Liver (tissue), 9 donors: ENCODE results near the gene ERCC4. TPM values are rescaled to one million over a fixed set of nuclear protein-coding genes. Genes with fewer than 3 reads are reported as not detected.

Source experiments
- DNase-seq: peaks from one replicate; pipeline ENCODE4 v3.0.0-alpha.2; 2017; ENCODE audit warnings: low spot score
- H3K27ac ChIP-seq, 2 donors: one replicate each; pipeline ENCODE4 v1.7.0; 2013; ENCODE audit warnings: inconsistent platforms in 2 of 2, low read length in 2 of 2, control low read depth in 1 of 2, low read depth in 1 of 2, mild to moderate bottlenecking in 1 of 2
- H3K27me3 ChIP-seq, 4 donors: one replicate each; pipeline versions ENCODE4 v1.6.1 to v1.7.0; 2013; ENCODE audit warnings: low read length in 3 of 4, inconsistent platforms in 1 of 4, mild to moderate bottlenecking in 1 of 4, moderate library complexity in 1 of 4; ENCODE audit not compliant: control insufficient read depth in 4 of 4, insufficient read depth in 4 of 4
- H3K36me3 ChIP-seq, 4 donors: one replicate each; pipeline versions ENCODE4 v1.6.1 to v1.7.0; 2013; ENCODE audit warnings: low read length in 3 of 4, mild to moderate bottlenecking in 3 of 4, low read depth in 1 of 4, moderate library complexity in 1 of 4; ENCODE audit not compliant: control insufficient read depth in 4 of 4, insufficient read depth in 3 of 4
- H3K4me1 ChIP-seq, 4 donors: one replicate each; pipeline versions ENCODE4 v1.6.1 to v1.7.0; 2013; ENCODE audit warnings: low read length in 3 of 4, mild to moderate bottlenecking in 3 of 4, moderate library complexity in 1 of 4; ENCODE audit not compliant: control insufficient read depth in 4 of 4, insufficient read depth in 4 of 4
- H3K4me3 ChIP-seq, 3 donors: one replicate each; pipeline versions ENCODE4 v1.6.1 to v1.7.0; 2013; ENCODE audit warnings: low read length in 3 of 3, control low read depth in 1 of 3, low read depth in 1 of 3, mild to moderate bottlenecking in 1 of 3
- H3K9ac ChIP-seq, 2 donors: one replicate each; pipeline ENCODE4 v1.7.0; 2013; ENCODE audit warnings: low read length in 2 of 2, mild to moderate bottlenecking in 2 of 2, moderate library complexity in 2 of 2, control low read depth in 1 of 2, low read depth in 1 of 2
- H3K9me3 ChIP-seq, 4 donors: one replicate each; pipeline versions ENCODE4 v1.6.1 to v1.7.0; 2013; ENCODE audit warnings: low read length in 3 of 4; ENCODE audit not compliant: control insufficient read depth in 4 of 4
- ATF3 ChIP-seq: IDR thresholded peaks from 2 replicates; pipeline ENCODE4 v1.6.1; 2016; ENCODE audit warnings: antibody characterized with exemption
- CTCF ChIP-seq: fragments of 150-350 bp; IDR thresholded peaks from 2 replicates; pipeline ENCODE4 v1.5.1; 2017; ENCODE audit warnings: improper control_type of control experiment, low read depth, low read length; ENCODE audit not compliant: missing input control
- EGR1 ChIP-seq, 2 donors: IDR thresholded peaks; 2 replicates each; pipeline ENCODE4 v1.6.1; 2016 to 2018; ENCODE audit warnings: antibody characterized with exemption in 2 of 2, low read depth in 2 of 2
- FOXA1 ChIP-seq: IDR thresholded peaks from 2 replicates; pipeline ENCODE4 v1.6.1; 2016; ENCODE audit warnings: antibody characterized with exemption
- FOXA2 ChIP-seq: IDR thresholded peaks from 2 replicates; pipeline ENCODE4 v1.6.1; 2016; ENCODE audit warnings: antibody characterized with exemption
- GABPA ChIP-seq, 2 donors: IDR thresholded peaks in 1 of 2; conservative IDR thresholded peaks in 1 of 2; 2 replicates each; pipeline ENCODE4 v1.6.1; 2016; ENCODE audit warnings: antibody characterized with exemption in 2 of 2, mild to moderate bottlenecking in 1 of 2, moderate library complexity in 1 of 2
- HNF4A ChIP-seq, 2 donors: conservative IDR thresholded peaks; 2 replicates each; pipeline ENCODE4 v1.6.1; 2016; ENCODE audit warnings: antibody characterized with exemption in 2 of 2, mild to moderate bottlenecking in 2 of 2
- HNF4G ChIP-seq: IDR thresholded peaks from 2 replicates; pipeline ENCODE4 v1.6.1; 2016; ENCODE audit warnings: antibody characterized with exemption
- JUND ChIP-seq, 2 donors: IDR thresholded peaks; 2 replicates each; pipeline ENCODE4 v1.6.1; 2016; ENCODE audit warnings: antibody characterized with exemption in 2 of 2
- NR2F2 ChIP-seq: IDR thresholded peaks from 2 replicates; pipeline ENCODE4 v1.6.1; 2016; ENCODE audit warnings: antibody characterized with exemption
- RAD21 ChIP-seq, 2 donors: IDR thresholded peaks; 2 replicates each; pipeline ENCODE4 v1.6.1; 2016; ENCODE audit warnings: antibody characterized with exemption in 2 of 2, mild to moderate bottlenecking in 2 of 2
- RXRA ChIP-seq, 2 donors: IDR thresholded peaks; 2 replicates each; pipeline ENCODE4 v1.6.1; 2017 to 2018; ENCODE audit warnings: antibody characterized with exemption in 2 of 2, mild to moderate bottlenecking in 1 of 2
- SP1 ChIP-seq: IDR thresholded peaks from 2 replicates; pipeline ENCODE4 v1.6.1; 2018; ENCODE audit warnings: antibody characterized with exemption, mild to moderate bottlenecking
- TAF1 ChIP-seq: conservative IDR thresholded peaks from 2 replicates; pipeline ENCODE4 v1.6.1; 2016; ENCODE audit warnings: antibody characterized with exemption, mild to moderate bottlenecking
- YY1 ChIP-seq: IDR thresholded peaks from 2 replicates; pipeline ENCODE4 v1.6.1; 2016; ENCODE audit warnings: antibody characterized with exemption, mild to moderate bottlenecking
- WGBS: extraction: QIAGEN DNeasy Blood & Tissue Kit; methylation state at CpG from one replicate; pipeline ENCODE4 v1.1.7; 2013; 5-methylcytosine and 5-hydroxymethylcytosine counted together
- polyA plus RNA-seq, 2 donors: library from polyadenylated mRNA; stranded (reverse) in 1 of 2; unstranded in 1 of 2; fragments of 200-250 nt in 1 of 2; fragments of >200 nt in 1 of 2; fragmentation: Nextera tagmentation in 1 of 2; extraction: Ambion mirVana in 1 of 2; gene quantifications; one replicate each; pipeline versions ENCODE4 v1.2.1 to v1.2.3, GENCODE V29; 2013 to 2015
- total RNA-seq, 2 donors: library from RNA; depleted of rRNA; stranded (reverse); fragments of >200 nt; gene quantifications; one replicate each; pipeline ENCODE4 v1.2.3, GENCODE V29; 2014
- TF ChIP-seq, protein P1 (sequence below): IDR thresholded peaks from 2 replicates; pipeline ENCODE4 v1.6.1; 2016; ENCODE audit warnings: antibody characterized with exemption
- TF ChIP-seq, protein P2 (sequence below): IDR thresholded peaks from 2 replicates; pipeline ENCODE4 v1.6.1; 2016; ENCODE audit warnings: antibody characterized with exemption
- TF ChIP-seq, protein P3 (sequence below): IDR thresholded peaks from 2 replicates; pipeline ENCODE4 v1.6.1; 2016; ENCODE audit warnings: antibody characterized with exemption, mild to moderate bottlenecking
- donor health status: healthy.
- donor health status: healthy.
- donor health status: healthy.
- donor health status: healthy.
- donor health status: healthy.

Gene ERCC4
- total and polyA plus RNA-seq, 4 donors = 1.6 to 11.1 (median 4.9) TPM

- TF ChIP-seq EGR1 (IDR thresholded peaks at IDR 0.05; ENCODE audit: low read depth in 2 of 2) (peak in 1 of 2 donors; percentile 39), RXRA (IDR thresholded peaks at IDR 0.05) (peak; percentile 66 to 86), HNF4G (peak; percentile 88), FOXA1 (peak; percentile 64), ATF3 (peak; percentile 71), SP1 (peak; percentile 94), JUND (IDR thresholded peaks at IDR 0.05) (peak; percentile 94), RAD21 (IDR thresholded peaks at IDR 0.05) (peak; percentile 38 to 46), FOXA2 (peak; percentile 70), NR2F2 (peak; percentile 46), TAF1 (no peak), YY1 (peak; percentile 89), HNF4A (conservative IDR thresholded peaks at IDR 0.05) (peak; percentile 94 to 96)
- TF ChIP-seq, protein P1, sequence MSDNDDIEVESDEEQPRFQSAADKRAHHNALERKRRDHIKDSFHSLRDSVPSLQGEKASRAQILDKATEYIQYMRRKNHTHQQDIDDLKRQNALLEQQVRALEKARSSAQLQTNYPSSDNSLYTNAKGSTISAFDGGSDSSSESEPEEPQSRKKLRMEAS = peak; percentile 91
Measured at GRCh38 chr16:13909872-13910303, 10.1 kb upstream of the ERCC4 start (continued).

DNA sequence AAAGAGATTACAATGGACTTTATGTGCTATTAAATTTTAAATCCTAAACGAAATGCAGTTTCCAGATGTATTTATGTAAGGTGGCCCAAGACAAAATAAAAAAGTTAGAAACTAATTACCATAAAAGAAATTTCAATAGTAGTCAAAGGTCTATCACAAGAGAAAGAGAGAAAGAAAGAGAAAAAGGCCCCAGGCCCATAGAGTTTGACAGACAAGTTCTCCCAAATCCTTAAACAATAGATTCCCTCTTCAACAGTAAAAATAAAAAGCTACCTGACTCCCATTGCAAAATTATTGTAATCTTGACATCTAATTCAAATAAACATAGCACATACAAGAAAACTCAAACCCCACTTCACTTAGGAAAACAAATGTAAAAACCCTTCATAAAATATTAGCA, 8.6 kb upstream of the ERCC4 start:
- no peak for DNase-seq
- Histone ChIP-seq H3K27me3 (no peaks in the 10 kb centered on the region), H3K27ac (peak overlapping the region in 1 of 2 donors; percentile 1), H3K9me3 (no peaks in the 10 kb centered on the region), H3K4me1 (peaks cover 7 to 28% (median 19%) of the 10 kb centered on the region in 4 donors), H3K4me3 (no peak overlapping the region), H3K36me3 (no peaks in the 10 kb centered on the region), H3K9ac (no peak overlapping the region)
- TF ChIP-seq HNF4A (conservative IDR thresholded peaks at IDR 0.05) (no peak), FOXA2 (no peak), NR2F2 (no peak), HNF4G (no peak), RAD21 (IDR thresholded peaks at IDR 0.05) (no peak), RXRA (IDR thresholded peaks at IDR 0.05) (no peak), GABPA (IDR thresholded peaks at IDR 0.05 in 1 of 2, conservative IDR thresholded peaks at IDR 0.05 in 1 of 2) (no peak)
- TF ChIP-seq, protein P1 = no peak
- 88% methylated on average over 1 of the region's 1 CpG for WGBS

GRCh38 chr16:13911871-13912270, 8.1 kb upstream of the ERCC4 start:
- TF ChIP-seq, protein P2, sequence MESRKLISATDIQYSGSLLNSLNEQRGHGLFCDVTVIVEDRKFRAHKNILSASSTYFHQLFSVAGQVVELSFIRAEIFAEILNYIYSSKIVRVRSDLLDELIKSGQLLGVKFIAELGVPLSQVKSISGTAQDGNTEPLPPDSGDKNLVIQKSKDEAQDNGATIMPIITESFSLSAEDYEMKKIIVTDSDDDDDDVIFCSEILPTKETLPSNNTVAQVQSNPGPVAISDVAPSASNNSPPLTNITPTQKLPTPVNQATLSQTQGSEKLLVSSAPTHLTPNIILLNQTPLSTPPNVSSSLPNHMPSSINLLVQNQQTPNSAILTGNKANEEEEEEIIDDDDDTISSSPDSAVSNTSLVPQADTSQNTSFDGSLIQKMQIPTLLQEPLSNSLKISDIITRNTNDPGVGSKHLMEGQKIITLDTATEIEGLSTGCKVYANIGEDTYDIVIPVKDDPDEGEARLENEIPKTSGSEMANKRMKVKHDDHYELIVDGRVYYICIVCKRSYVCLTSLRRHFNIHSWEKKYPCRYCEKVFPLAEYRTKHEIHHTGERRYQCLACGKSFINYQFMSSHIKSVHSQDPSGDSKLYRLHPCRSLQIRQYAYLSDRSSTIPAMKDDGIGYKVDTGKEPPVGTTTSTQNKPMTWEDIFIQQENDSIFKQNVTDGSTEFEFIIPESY = no peak
- no peak for TF ChIP-seq HNF4A (conservative IDR thresholded peaks at IDR 0.05)
- no peak for TF ChIP-seq RXRA (IDR thresholded peaks at IDR 0.05)
- no peak for TF ChIP-seq FOXA2
- TF ChIP-seq, protein P3, sequence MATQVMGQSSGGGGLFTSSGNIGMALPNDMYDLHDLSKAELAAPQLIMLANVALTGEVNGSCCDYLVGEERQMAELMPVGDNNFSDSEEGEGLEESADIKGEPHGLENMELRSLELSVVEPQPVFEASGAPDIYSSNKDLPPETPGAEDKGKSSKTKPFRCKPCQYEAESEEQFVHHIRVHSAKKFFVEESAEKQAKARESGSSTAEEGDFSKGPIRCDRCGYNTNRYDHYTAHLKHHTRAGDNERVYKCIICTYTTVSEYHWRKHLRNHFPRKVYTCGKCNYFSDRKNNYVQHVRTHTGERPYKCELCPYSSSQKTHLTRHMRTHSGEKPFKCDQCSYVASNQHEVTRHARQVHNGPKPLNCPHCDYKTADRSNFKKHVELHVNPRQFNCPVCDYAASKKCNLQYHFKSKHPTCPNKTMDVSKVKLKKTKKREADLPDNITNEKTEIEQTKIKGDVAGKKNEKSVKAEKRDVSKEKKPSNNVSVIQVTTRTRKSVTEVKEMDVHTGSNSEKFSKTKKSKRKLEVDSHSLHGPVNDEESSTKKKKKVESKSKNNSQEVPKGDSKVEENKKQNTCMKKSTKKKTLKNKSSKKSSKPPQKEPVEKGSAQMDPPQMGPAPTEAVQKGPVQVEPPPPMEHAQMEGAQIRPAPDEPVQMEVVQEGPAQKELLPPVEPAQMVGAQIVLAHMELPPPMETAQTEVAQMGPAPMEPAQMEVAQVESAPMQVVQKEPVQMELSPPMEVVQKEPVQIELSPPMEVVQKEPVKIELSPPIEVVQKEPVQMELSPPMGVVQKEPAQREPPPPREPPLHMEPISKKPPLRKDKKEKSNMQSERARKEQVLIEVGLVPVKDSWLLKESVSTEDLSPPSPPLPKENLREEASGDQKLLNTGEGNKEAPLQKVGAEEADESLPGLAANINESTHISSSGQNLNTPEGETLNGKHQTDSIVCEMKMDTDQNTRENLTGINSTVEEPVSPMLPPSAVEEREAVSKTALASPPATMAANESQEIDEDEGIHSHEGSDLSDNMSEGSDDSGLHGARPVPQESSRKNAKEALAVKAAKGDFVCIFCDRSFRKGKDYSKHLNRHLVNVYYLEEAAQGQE = no peak
- no peak for TF ChIP-seq GABPA (IDR thresholded peaks at IDR 0.05 in 1 of 2, conservative IDR thresholded peaks at IDR 0.05 in 1 of 2)
- TF ChIP-seq EGR1 (IDR thresholded peaks at IDR 0.05; ENCODE audit: low read depth in 2 of 2) = no peak
- TF ChIP-seq JUND (IDR thresholded peaks at IDR 0.05) = no peak
- no peak for TF ChIP-seq CTCF
- TF ChIP-seq NR2F2 = no peak
- TF ChIP-seq RAD21 (IDR thresholded peaks at IDR 0.05) = no peak
- no peak for TF ChIP-seq YY1
- Histone ChIP-seq H3K27me3 (no peaks in the 10 kb centered on the region), H3K36me3 (no peaks in the 10 kb centered on the region), H3K4me3 (no peak overlapping the region), H3K9me3 (no peaks in the 10 kb centered on the region), H3K9ac (no peak overlapping the region), H3K27ac (no peak overlapping the region), H3K4me1 (peaks cover 7 to 28% (median 19%) of the 10 kb centered on the region in 4 donors)
- no peak for DNase-seq
